ENCODE results near the gene CIITA.

The CIITA gene

DNA sequence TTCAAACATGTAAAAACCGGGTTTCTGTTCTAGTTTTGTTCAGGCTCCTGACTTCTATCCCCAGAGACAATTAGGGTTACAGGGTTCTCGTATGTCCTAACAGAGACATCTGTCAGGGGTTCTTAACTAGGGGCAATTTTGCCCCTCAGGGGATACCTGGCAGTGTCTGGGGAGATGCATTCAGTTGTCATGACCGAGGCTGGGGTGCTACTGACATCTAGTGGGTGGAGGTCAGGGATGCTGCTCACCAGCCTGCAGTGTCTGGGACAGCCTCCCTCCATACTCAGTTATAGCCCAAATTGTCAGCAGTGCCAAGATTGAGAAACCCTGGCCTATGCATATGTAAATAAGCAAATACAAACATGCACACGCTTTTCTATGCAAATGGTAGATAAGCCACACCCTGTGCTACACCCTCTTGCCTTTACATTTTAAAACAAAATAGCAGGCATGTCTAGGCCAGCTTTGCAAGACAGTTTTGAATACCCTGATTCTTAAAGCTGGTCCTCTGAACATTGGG is 104.8 kb downstream of the CIITA start:
- no peak for DNase-seq (ENCODE audit: low read depth, low spot score)

DNA sequence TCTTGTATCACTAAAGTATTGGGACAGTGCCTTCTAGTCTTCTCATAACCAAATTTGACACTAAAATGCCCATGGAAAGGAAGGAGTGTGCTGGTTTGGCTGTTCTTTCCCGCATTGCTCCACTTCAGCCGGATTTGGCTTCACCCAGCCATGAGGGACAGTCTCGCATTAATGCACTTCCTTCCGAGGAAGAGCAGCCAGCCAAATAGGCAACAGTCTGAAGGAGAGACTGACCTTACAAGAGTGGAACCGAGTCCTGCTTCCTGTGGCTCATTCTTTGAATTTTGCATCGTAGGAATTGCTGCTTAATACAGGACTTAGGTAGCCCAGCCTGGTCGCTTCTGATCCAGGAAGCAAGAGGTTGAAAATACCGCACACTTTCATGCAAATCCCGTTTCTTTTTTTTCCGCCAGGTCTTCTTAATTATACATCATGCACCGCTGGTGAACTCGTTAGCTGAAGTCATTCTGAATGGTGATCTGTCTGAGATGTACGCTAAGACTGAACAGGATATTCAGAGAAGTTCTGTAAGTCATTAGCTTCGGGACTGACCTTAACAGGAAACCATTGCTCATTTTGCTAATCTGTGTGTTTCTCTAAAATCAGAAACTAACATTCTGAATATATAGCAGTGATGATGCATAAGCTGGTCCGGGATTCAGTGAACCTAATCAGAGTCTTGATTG is 105.6 kb downstream of the CIITA start:
- no peak for DNase-seq (ENCODE audit: low read depth, low spot score)

DNA sequence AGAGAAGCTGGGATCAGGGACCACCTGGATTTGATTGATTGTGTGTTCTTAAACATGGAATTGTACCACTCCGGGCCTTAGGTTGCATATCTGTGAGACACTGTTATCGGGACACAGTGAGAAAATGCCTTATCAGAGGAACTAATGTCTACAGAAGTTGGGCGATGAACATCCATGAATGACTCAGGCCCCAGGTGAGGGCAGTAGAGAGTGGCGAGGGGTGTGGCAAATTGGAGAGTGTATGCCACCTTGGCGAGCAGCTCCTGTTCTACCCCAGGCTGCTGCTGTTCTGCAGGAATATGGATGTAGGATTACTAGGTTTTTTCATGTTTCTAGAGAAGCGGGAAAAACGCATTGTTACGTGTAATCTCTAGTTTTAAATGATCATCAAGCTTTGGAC is 106.2 kb downstream of the CIITA start:
- DNase-seq (ENCODE audit: low read depth, low spot score) = no peak

DNA sequence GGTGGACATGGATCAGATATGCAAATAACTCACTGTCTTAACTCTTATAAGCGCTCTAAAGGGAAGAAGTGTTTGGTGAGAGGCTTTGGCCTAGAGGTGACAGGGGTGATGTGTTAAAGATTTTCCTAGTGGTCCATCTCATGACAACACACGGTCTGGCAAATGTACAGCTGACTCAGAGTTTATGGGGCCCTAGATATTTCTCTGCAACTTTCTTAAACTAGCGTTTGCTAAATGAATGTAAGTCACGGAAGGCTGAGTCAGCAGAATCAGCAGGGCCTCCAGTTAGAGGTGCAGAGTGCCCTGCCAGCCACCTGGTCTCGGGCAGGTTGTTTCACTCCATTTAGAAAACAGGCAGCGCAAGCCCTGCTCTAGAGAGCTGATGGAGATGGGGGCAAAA is 107.5 kb downstream of the CIITA start:
- DNase-seq (ENCODE audit: low read depth, low spot score) = no peak
